ENCODE results near the gene MRNIP. TPM values are rescaled to one million over a fixed set of nuclear protein-coding genes. Genes with fewer than 3 reads are reported as not detected.

Gene MRNIP
- total RNA-seq, 2 experiments from 2014 or later, result 11.7 to 16.8 TPM

- ChIA-PET POLR2A (no interaction called here), CTCF (interaction anchor here (0.7 kb wide), 1 partner anchor 31 kb away, joined by 3 read pairs; no protein-coding TSS in a partner anchor)
- H3K27me3 Mint-ChIP-seq, result no peaks in the 10 kb centered on the region
- H3K27ac Mint-ChIP-seq, result no peak overlapping the region
- DNase-seq, result no peak
- no peaks in the 10 kb centered on the region for H3K9me3 Mint-ChIP-seq
- H3K36me3 Mint-ChIP-seq (ENCODE audit: low read depth), result peaks cover 12% of the 10 kb centered on the region
- peaks cover 33% of the 10 kb centered on the region for H3K4me1 Mint-ChIP-seq
- no peak overlapping the region for H3K4me3 Mint-ChIP-seq
These were observed 60.4 kb downstream of the MRNIP start for GRCh38 chr5:179798144-179798770.

DNA sequence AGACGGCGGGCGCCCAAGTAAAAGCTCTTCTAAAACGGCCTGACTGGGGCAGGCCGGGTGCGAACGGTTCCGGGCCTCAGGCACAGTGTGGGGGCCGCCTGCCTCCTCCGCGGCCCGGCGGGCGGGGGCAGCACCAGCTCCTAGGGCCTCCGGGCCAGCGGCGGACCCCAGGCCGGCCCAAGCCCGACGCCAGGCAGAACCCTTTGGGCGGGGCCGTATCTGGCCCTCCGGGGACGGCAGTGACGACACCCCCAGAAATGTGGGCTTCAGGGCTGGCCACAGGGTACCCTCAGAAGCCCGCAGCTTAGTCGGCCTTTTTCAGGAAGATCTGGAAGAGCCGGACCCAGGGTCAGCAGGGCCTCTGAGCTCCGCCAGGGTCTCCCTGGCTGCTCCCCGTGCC is 60.9 kb downstream of the MRNIP start:
- DNase-seq, result no peak
- H3K27ac Mint-ChIP-seq, result no peak overlapping the region
- POLR2A ChIA-PET, result no interaction called here
- H3K9me3 Mint-ChIP-seq, result no peaks in the 10 kb centered on the region
- H3K36me3 Mint-ChIP-seq (ENCODE audit: low read depth), result peaks cover 12% of the 10 kb centered on the region
- H3K4me3 Mint-ChIP-seq, result no peak overlapping the region
- CTCF ChIA-PET, result interaction anchor here (0.7 to 1.2 kb wide), 2 partner anchors 31 to 35 kb away, joined by 3 to 4 read pairs; no protein-coding TSS in a partner anchor
- H3K27me3 Mint-ChIP-seq, result no peaks in the 10 kb centered on the region
- H3K4me1 Mint-ChIP-seq, result peaks cover 34% of the 10 kb centered on the region

DNA sequence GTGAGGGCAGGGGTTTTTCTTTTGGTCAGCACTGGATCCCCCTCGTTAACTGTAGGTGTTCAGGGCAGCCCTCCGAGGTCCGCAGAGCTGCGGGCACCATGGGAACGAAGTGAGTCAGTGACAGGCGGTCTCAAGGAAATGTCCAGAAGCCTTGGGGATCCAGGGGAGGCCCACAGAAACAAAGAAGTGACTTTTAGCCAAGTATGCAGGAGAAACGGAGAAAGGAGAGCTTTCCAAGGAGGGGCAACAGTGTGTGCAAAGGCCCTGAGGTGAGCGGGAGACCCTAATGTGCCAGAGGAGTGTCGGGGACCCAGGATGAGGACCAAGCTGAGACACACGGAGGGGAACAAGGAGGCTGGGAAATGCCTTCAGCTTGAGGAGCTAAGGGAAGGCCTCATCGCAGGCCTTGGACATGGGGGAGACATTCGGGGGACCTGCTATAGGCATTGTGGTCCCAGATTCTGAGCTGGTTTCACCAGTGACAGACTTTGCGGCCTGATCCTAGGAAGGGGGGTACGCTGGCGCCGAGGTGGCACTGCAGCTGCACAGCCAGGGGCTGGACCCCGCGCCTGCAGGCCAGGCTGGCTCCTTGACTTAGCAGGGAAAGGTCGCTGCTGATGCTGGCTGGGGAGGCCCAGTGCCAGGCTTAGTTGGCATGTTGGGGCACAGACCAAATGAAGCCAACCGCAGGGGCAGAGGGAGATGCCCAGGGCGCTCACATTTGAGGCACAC is 61.6 kb downstream of the MRNIP start:
- POLR2A ChIA-PET, result no interaction called here
- DNase-seq, result no peak
- no peaks in the 10 kb centered on the region for H3K27me3 Mint-ChIP-seq
- peaks cover 39% of the 10 kb centered on the region for H3K4me1 Mint-ChIP-seq
- no peak overlapping the region for H3K27ac Mint-ChIP-seq
- H3K36me3 Mint-ChIP-seq (ENCODE audit: low read depth), result peaks cover 12% of the 10 kb centered on the region
- peak overlapping the region; percentile 60 for H3K4me3 Mint-ChIP-seq
- no peaks in the 10 kb centered on the region for H3K9me3 Mint-ChIP-seq
- CTCF ChIA-PET, result interaction anchor here (0.7 to 1.2 kb wide), 4 partner anchors 12 to 126 kb away, joined by 3 to 4 read pairs (median 4); no protein-coding TSS in a partner anchor

GRCh38 chr5:179795863-179796833 is 62.5 kb downstream of the MRNIP start:
- CTCF ChIA-PET, result interaction anchor here (0.7 to 1.2 kb wide), 4 partner anchors 12 to 127 kb away, joined by 3 to 4 read pairs (median 4); no protein-coding TSS in a partner anchor
- POLR2A ChIA-PET, result no interaction called here
- peak overlapping the region; percentile 60 for H3K4me3 Mint-ChIP-seq

GRCh38 chr5:179795049-179795862 is 63.4 kb downstream of the MRNIP start:
- Mint-ChIP-seq H3K4me1 (peaks cover 35% of the 10 kb centered on the region), H3K27me3 (no peaks in the 10 kb centered on the region), H3K4me3 (peak overlapping the region; percentile 52), H3K27ac (peak overlapping the region; percentile 46), H3K9me3 (no peaks in the 10 kb centered on the region), H3K36me3 (ENCODE audit: low read depth) (peaks cover 11% of the 10 kb centered on the region)
- CTCF ChIA-PET, result interaction anchor here (0.6 to 0.7 kb wide), 3 partner anchors 14 to 56 kb away, joined by 3 to 4 read pairs (median 3); no protein-coding TSS in a partner anchor
- DNase-seq, result no peak
- POLR2A ChIA-PET, result interaction anchor here (0.6 kb wide), 1 partner anchor 109 kb away, joined by 3 read pairs; no protein-coding TSS in a partner anchor

More at GRCh38 chr5:179795863-179796833, 62.5 kb downstream of the MRNIP start:
- H3K36me3 Mint-ChIP-seq (ENCODE audit: low read depth), result peaks cover 11% of the 10 kb centered on the region
- H3K27ac Mint-ChIP-seq, result peak overlapping the region; percentile 46
- no peaks in the 10 kb centered on the region for H3K9me3 Mint-ChIP-seq
- peak; percentile 69 for DNase-seq
- no peaks in the 10 kb centered on the region for H3K27me3 Mint-ChIP-seq
- H3K4me1 Mint-ChIP-seq, result peaks cover 35% of the 10 kb centered on the region

GRCh38 chr5:179794575-179794974 is 64.0 kb downstream of the MRNIP start:
- no peaks in the 10 kb centered on the region for H3K9me3 Mint-ChIP-seq
- no peak for DNase-seq
- CTCF ChIA-PET, result interaction anchor here (0.6 to 1.2 kb wide), 4 partner anchors 8 to 296 kb away, joined by 3 to 5 read pairs (median 3); no protein-coding TSS in a partner anchor
- H3K36me3 Mint-ChIP-seq (ENCODE audit: low read depth), result peaks cover 9% of the 10 kb centered on the region
- peak overlapping the region; percentile 52 for H3K4me3 Mint-ChIP-seq
- peak overlapping the region; percentile 25 for H3K27ac Mint-ChIP-seq
- H3K27me3 Mint-ChIP-seq, result no peaks in the 10 kb centered on the region
- H3K4me1 Mint-ChIP-seq, result peaks cover 35% of the 10 kb centered on the region
- POLR2A ChIA-PET, result interaction anchor here (0.6 kb wide), 1 partner anchor 110 kb away, joined by 3 read pairs; no protein-coding TSS in a partner anchor

GRCh38 chr5:179794171-179794570 is 64.4 kb downstream of the MRNIP start:
- Mint-ChIP-seq H3K9me3 (no peaks in the 10 kb centered on the region), H3K27ac (peak overlapping the region; percentile 80), H3K4me3 (peak overlapping the region; percentile 52), H3K4me1 (peaks cover 35% of the 10 kb centered on the region), H3K36me3 (ENCODE audit: low read depth) (peaks cover 5% of the 10 kb centered on the region), H3K27me3 (no peaks in the 10 kb centered on the region)
- POLR2A ChIA-PET, result interaction anchor here (0.6 kb wide), 1 partner anchor 225 kb away, joined by 4 read pairs; no protein-coding TSS in a partner anchor
- CTCF ChIA-PET, result interaction anchor here (0.9 to 1.2 kb wide), 3 partner anchors 8 to 296 kb away, joined by 3 to 5 read pairs (median 3); no protein-coding TSS in a partner anchor
- no peak for DNase-seq

DNA sequence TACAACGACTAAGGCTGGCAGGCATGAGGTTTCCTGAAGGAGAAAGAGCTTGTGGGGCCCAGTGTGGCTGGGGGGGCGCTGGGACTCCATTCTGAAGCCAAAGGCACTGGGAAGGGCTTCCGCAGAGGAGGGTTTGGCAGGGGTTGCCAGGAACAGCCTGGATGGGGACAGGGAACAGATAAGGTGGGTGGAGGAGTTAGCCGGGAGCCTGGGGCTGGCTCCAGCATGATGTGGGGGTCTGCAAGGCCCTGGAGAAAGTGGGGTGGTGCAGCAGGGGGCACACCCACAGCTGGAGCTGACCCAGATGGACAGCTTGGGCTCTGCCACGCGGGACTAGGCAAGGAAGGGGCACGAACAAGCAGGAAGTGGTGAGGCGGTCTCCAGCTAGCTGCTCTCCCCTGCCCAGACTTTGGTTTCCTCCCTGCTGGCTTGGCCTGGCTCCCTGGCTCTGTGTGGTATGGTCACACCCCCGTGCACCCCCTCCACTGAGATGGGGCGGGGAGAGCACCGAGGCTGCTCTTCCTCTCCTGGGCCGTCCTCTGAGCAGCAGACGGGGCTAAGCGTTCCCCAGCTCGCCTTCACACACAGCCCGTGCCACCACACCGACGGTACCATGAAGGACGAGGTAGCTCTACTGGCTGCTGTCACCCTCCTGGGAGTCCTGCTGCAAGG is 65.0 kb downstream of the MRNIP start, which contains the start of gene LTC4S:
Gene LTC4S (plus strand): TSS at position 519 of the 672 bp plus-strand sequence. CDS start 95 bp downstream, at position 614.
- Mint-ChIP-seq H3K4me3 (peak within 1 kb of the TSS; percentile 52), H3K27ac (peak within 1 kb of the TSS; percentile 80), H3K9me3 (no peaks in the 10 kb centered on the region), H3K4me1 (peaks cover 35% of the 10 kb centered on the region), H3K36me3 (ENCODE audit: low read depth) (peaks cover 4% of the 10 kb centered on the region), H3K27me3 (no peaks in the 10 kb centered on the region)
- DNase-seq, result peak; percentile 58
- ChIA-PET POLR2A (interaction anchor here (0.6 kb wide), 1 partner anchor 224 kb away, joined by 4 read pairs; no protein-coding TSS in a partner anchor), CTCF (interaction anchor here (0.8 to 1.2 kb wide), 4 partner anchors 9 to 297 kb away, joined by 3 to 5 read pairs (median 3); no protein-coding TSS in a partner anchor)

- H3K36me3 Mint-ChIP-seq (ENCODE audit: low read depth), result peaks cover 4% of the 10 kb centered on the region
- ChIA-PET POLR2A (no interaction called here), CTCF (interaction anchor here (0.8 to 2.1 kb wide), 6 partner anchors 9 to 35 kb away, joined by 3 to 13 read pairs (median 4); no protein-coding TSS in a partner anchor)
- H3K4me3 Mint-ChIP-seq, result no peak overlapping the region
- H3K27ac Mint-ChIP-seq, result peak overlapping the region; percentile 80
- peaks cover 35% of the 10 kb centered on the region for H3K4me1 Mint-ChIP-seq
- no peaks in the 10 kb centered on the region for H3K27me3 Mint-ChIP-seq
- no peaks in the 10 kb centered on the region for H3K9me3 Mint-ChIP-seq
- no peak for DNase-seq
These were observed 65.8 kb downstream of the MRNIP start for GRCh38 chr5:179792612-179793467.

GRCh38 chr5:179791881-179792611 is 66.6 kb downstream of the MRNIP start:
- Mint-ChIP-seq H3K27me3 (no peaks in the 10 kb centered on the region), H3K4me3 (no peak overlapping the region), H3K9me3 (no peaks in the 10 kb centered on the region), H3K36me3 (ENCODE audit: low read depth) (peaks cover 4% of the 10 kb centered on the region), H3K4me1 (peaks cover 34% of the 10 kb centered on the region), H3K27ac (peak overlapping the region; percentile 62)
- POLR2A ChIA-PET, result no interaction called here
- no peak for DNase-seq
- CTCF ChIA-PET, result interaction anchor here (0.5 to 2.1 kb wide), 4 partner anchors 10 to 131 kb away, joined by 3 to 13 read pairs (median 4); no protein-coding TSS in a partner anchor
